ENCODE data around the gene DYNLRB1.

DYNLRB1 gene

DNA sequence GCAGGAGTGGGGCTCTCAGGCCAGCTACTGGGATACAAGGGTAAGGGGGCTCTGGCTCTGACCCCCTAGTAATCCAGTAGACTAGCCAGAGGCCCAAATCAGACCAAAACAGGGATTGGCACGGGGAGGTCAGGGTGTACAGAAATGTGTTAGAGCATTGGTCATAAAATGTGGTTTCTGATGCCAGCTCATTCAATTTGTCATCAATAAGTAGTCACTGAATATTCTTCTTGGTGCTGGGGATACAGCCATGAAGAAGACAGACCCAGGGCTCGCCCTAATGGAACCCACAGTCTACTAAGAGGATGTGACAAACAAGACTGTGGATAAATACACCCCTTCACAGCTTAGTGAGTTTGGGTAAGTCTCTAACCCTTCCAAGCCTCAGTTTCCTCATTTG lies 53.4 kb downstream of the DYNLRB1 start:
- TF ChIP-seq SIN3A (IDR thresholded peaks at IDR 0.05; ENCODE audit: borderline replicate concordance, insufficient read depth, low read length) = no peak
- TF ChIP-seq POLR2AphosphoS5 (IDR thresholded peaks at IDR 0.05; ENCODE audit: low read depth, low read length) = no peak
- TF ChIP-seq, protein P1, sequence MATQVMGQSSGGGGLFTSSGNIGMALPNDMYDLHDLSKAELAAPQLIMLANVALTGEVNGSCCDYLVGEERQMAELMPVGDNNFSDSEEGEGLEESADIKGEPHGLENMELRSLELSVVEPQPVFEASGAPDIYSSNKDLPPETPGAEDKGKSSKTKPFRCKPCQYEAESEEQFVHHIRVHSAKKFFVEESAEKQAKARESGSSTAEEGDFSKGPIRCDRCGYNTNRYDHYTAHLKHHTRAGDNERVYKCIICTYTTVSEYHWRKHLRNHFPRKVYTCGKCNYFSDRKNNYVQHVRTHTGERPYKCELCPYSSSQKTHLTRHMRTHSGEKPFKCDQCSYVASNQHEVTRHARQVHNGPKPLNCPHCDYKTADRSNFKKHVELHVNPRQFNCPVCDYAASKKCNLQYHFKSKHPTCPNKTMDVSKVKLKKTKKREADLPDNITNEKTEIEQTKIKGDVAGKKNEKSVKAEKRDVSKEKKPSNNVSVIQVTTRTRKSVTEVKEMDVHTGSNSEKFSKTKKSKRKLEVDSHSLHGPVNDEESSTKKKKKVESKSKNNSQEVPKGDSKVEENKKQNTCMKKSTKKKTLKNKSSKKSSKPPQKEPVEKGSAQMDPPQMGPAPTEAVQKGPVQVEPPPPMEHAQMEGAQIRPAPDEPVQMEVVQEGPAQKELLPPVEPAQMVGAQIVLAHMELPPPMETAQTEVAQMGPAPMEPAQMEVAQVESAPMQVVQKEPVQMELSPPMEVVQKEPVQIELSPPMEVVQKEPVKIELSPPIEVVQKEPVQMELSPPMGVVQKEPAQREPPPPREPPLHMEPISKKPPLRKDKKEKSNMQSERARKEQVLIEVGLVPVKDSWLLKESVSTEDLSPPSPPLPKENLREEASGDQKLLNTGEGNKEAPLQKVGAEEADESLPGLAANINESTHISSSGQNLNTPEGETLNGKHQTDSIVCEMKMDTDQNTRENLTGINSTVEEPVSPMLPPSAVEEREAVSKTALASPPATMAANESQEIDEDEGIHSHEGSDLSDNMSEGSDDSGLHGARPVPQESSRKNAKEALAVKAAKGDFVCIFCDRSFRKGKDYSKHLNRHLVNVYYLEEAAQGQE (IDR thresholded peaks at IDR 0.05; ENCODE audit: insufficient read depth in 1 of 2, low read depth in 2 of 2, low read length in 2 of 2) = no peak
- TF ChIP-seq FOXP2 (optimal IDR thresholded peaks at IDR 0.05; ENCODE audit: borderline replicate concordance, extremely low read depth, extremely low read length, insufficient read depth) = no peak
- TF ChIP-seq TAF1 (IDR thresholded peaks at IDR 0.05; ENCODE audit: borderline replicate concordance, insufficient read depth, low read length) = no peak

DNA sequence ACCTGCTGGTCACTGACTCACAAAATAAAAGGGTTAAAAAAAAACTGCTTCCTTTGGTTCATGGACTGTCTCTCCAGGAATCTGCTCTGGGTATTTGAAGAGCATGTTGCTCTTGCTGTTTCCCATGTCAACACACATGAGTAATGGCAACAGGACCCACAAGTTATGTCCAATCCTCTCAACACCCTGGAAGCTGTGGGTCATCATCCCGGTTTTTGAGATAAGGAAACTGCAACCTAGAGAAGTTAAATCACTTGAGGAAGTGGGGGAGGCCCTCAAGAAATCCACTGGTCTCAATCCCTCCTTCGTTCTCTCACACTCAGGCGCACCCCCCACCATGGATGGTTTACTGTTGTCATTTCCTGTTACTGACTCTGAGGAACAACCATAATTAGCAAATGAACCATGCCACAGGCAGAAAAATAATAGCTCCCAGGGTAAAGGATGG lies 54.7 kb downstream of the DYNLRB1 start:
- no peak for TF ChIP-seq POLR2AphosphoS5 (IDR thresholded peaks at IDR 0.05; ENCODE audit: low read depth, low read length)
- TF ChIP-seq, protein P1 (IDR thresholded peaks at IDR 0.05; ENCODE audit: insufficient read depth in 1 of 2, low read depth in 2 of 2, low read length in 2 of 2) = no peak
- TF ChIP-seq TAF1 (IDR thresholded peaks at IDR 0.05; ENCODE audit: borderline replicate concordance, insufficient read depth, low read length) = no peak
- no peak for TF ChIP-seq SIN3A (IDR thresholded peaks at IDR 0.05; ENCODE audit: borderline replicate concordance, insufficient read depth, low read length)
- no peak for TF ChIP-seq FOXP2 (optimal IDR thresholded peaks at IDR 0.05; ENCODE audit: borderline replicate concordance, extremely low read depth, extremely low read length, insufficient read depth)

DNA sequence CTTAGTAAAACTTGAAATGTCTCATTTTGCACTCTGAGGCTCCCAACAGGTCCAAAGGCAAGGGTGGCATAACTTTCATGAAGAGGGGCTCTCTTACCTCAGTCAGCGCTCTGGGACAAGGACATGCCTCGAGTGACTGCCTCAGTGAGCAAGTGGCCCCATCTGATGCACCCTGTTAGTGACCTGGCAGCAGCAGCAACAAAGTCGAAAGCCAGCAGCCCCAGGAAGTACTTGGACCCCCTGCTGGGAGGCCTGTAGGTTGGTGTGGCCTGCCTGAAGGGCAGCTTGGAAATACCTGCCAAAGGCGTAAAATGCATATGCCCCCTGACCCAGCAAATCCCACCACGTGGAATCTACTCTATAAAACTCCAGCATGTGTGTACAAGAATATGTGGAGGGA lies 55.5 kb downstream of the DYNLRB1 start:
- TF ChIP-seq FOXP2 (optimal IDR thresholded peaks at IDR 0.05; ENCODE audit: borderline replicate concordance, extremely low read depth, extremely low read length, insufficient read depth) = no peak
- TF ChIP-seq SIN3A (IDR thresholded peaks at IDR 0.05; ENCODE audit: borderline replicate concordance, insufficient read depth, low read length) = no peak
- TF ChIP-seq POLR2AphosphoS5 (IDR thresholded peaks at IDR 0.05; ENCODE audit: low read depth, low read length) = no peak
- TF ChIP-seq, protein P1 (IDR thresholded peaks at IDR 0.05; ENCODE audit: insufficient read depth in 1 of 2, low read depth in 2 of 2, low read length in 2 of 2) = no peak
- TF ChIP-seq TAF1 (IDR thresholded peaks at IDR 0.05; ENCODE audit: borderline replicate concordance, insufficient read depth, low read length) = no peak

DNA sequence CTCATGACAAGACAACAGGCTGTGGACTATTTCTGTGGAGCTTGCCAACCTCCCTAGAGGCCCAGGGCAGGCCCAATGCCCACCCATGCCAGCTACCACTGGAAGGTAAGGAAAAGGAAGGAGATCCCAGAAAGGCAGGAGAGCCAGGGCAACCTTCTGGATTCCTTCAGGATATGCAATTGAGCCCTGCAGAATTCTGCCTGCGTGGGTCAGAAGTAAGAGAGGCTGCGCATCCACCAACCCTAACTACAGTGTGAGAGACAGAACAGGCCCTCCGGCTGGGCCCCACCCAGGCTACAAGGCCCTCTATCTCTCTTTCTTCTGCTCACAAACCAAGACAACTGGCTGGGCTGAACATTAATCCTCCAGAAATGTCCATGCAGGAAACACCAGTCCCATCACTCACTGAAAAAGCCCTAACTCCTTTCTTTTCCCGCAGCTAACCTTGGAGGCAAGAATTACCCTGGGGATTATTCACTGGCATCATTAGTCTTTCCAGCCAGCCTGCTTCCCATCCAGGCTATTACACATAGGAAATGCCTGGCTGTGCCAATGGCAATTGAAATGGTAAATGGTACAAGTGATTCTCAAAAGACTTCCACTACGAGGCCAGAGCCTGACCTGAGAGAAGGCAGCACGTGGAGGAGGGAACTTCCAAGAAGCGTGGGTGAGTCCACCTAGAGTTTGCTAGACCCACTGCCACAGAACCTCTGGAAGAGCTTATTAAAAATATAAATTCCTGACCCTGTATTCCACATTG lies 57.5 kb downstream of the DYNLRB1 start:
- no peak for TF ChIP-seq TAF1 (IDR thresholded peaks at IDR 0.05; ENCODE audit: borderline replicate concordance, insufficient read depth, low read length)
- no peak for TF ChIP-seq FOXP2 (optimal IDR thresholded peaks at IDR 0.05; ENCODE audit: borderline replicate concordance, extremely low read depth, extremely low read length, insufficient read depth)
- TF ChIP-seq, protein P1 (IDR thresholded peaks at IDR 0.05; ENCODE audit: insufficient read depth in 1 of 2, low read depth in 2 of 2, low read length in 2 of 2) = no peak
- no peak for TF ChIP-seq SIN3A (IDR thresholded peaks at IDR 0.05; ENCODE audit: borderline replicate concordance, insufficient read depth, low read length)
- no peak for TF ChIP-seq POLR2AphosphoS5 (IDR thresholded peaks at IDR 0.05; ENCODE audit: low read depth, low read length)
